Left kidney (tissue), 2 donors: Measurements from ENCODE around the gene CRYBA1. TPM values are rescaled to one million over a fixed set of nuclear protein-coding genes. Genes with fewer than 3 reads are reported as not detected.
"Not testable (repeated sequence)": the region's sequence is repeated elsewhere in the genome, so short reads cannot be mapped to it uniquely, and the experiment has no call there.

Experiments used
- DNase-seq: peaks from one replicate; pipeline ENCODE4 v3.0.0-alpha.2; 2013
- polyA plus RNA-seq: library from polyadenylated mRNA; unstranded; fragments of 120-200 nt; gene quantifications from one replicate; pipeline ENCODE4 v1.2.1, GENCODE V29; 2013; ENCODE audit not compliant: insufficient read length

CRYBA1 gene
- polyA plus RNA-seq, 1 donor: not detected

DNA sequence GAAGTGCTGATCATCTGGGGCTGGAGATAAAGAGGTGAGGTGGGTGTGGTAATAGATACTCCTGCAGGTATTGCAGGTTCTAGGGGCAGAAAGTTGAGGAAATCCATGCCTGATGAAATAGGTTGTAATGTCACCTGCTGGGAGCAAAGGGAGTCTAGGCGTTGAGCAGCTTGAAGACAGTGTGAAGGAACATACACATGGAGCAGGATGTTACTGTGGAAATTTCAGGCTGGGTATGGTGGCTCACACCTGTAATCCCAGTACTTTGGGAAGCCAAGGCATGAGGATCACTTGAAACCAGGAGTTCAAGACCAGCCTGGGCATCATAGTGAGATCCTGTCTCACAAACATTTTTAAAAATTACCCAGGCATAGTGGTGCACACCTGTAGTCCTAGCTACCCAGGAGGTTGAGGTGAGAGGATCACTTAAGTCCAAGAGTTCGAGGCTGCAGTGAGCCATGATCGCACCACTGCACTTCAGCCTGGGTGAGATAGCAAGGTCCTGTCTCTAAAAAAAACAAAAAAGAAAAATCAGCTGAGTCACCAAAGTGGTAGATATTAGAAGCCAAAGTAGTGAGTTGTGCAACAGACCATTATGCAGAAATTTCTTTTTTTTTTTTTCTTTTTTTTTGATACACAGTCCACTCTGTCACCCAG, 9.1 kb upstream of the CRYBA1 start:
- no peak for DNase-seq

DNA sequence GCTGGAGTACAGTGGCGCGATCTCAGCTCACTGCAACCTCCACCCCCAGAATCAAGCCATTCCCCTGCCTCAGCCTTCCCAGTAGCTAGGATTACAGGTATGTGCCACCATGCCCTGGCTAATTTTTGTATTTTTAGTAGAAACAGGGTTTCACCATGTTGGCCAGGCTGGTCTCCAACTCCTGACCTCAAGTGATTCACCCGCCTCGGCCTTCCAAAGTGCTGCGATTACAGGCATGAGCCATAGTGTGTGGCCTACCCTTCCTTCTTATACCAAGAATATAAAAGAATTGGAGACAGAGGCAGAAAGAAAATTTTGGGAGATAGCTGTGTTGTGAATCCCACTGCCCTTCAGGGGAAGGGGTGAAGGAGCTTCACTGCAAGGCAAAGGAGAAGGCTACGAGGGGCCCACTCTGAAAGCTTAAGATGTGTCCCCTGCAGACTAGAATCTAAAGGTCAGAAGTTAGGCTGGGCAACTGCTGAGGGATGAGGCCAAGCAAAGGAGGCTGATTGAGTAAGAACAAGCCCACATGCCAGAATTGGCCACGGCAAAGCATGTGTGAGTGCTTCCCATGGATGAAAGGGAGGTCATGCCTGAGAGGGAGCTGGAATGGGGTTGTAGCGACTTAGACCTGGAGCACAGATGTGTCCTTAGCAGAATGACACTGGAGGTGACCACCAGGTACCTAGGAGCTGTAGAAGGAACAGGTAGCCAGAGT, 8.4 kb upstream of the CRYBA1 start:
- DNase-seq: no peak

DNA sequence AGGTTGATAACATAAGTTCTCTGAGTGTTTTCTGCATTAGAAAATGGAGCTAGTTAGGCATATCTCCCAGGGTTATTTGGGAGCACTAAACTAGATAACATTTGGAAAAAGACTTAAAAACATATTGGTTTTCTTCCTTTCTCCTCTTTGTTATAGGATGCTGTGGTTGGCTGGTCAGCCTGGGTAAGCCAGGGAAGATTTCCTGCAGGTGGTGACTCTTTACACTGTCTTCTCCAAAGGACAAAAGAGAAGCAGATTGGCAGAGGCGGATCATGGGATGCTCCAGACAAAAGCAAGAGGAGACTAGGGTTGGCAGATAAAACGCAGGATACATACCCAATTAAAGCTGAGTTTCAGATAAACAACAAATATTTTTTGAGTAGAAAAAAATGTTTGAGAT, 6.2 kb upstream of the CRYBA1 start:
- DNase-seq: no peak

DNA sequence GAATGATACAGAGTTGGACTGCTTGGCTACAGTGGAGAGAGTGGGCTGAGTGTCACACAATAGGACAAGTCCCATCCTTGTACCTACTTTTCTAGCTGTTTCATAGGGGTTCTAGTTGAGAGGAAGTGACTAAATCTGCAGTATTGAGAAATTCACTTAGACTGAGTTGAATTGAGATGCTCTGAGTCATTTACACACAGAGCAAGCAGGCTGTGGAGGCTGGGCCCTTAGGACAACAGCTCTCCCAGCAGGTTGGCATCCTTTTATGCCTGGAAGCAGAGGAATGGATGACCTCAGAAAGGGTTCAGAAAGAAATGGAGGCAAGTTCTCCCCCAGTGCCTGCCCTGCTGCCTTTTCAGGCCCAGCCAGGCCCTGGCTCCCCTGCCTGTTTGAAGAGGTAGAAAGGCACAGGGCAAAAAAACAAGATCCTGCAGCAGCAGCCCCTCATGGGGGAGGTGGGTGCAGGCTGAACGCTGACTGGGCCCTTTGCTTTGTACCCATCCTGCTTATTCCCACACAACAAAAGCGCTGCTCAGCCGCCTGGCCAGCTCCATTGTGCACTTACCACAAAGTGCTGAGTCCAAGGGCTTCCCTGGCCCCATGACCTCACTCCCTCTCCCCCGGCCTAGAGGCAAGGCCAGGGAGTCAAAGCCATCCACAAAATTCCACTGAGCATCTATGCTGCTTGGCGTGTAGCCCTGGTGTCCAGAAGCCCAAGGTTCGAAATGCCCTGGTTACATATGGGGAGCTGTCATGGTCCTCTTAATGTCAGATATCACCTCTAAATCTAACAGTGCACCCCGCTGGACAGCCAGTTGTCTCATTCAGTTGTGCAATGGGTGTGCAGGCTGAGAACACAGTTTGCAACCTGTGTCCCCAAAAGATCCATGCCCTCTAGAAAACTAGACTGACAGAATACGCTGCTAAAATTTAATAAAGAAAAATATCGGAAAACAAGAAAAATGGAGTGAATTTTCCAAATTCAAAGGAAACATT, 5.4 kb upstream of the CRYBA1 start:
- no peak for DNase-seq

DNA sequence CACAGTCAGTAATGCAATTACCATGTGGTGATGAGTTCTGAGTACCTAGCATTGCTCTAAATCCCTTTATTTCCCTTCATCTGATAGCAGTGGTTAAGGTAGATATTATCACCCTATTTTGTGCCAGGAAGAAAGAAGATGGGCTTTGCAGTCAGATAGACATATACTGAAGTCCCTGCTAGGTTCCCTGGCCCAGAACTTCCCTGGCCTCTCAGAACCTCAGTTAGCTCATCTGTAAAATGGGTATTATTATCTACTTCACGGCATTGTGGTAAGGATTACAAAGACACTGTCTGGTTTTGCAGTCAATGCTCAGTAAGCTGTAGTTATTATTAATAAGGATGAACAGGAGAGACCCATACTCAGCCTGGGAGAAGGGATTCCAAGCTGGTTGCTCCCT, 4.6 kb upstream of the CRYBA1 start:
- no peak for DNase-seq

DNA sequence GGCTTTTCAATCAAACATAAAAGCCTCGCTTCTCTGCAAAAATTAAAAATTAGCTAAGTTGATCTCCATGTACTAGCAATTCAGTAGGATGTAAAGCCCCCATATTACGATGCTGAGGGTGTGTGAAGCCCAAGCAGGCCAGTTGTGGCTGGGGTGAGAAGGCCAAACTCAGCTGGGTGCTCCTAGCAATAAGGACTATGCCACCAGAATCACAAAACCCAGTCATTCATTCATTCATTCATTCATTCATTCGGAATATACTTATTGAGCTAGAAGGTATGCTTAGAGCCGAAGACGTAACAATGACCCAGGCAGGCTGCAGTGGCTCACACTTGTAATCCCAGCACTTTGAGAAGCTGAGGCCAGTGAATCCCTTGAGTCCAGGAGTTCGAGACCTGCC, 3.9 kb upstream of the CRYBA1 start:
- no peak for DNase-seq

DNA sequence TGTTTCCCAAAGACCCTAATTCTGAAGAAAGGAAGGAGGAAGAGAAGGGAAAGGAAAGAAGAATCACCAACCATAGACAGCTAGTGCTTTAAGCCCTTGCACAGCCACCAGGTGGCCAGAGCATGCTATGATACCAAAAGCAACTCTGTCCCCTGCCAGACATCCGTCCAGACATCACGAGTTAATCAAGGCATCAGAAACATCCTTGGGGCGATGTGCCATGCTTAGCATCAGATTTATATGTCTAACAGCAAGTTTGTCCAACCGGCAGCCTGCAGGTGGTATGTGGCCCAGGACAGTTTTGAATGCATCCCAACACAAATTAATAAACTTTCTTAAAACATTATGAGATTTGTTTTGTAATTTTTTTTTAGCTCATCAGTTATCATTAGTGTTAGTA, 2.9 kb upstream of the CRYBA1 start:
- DNase-seq: no peak

DNA sequence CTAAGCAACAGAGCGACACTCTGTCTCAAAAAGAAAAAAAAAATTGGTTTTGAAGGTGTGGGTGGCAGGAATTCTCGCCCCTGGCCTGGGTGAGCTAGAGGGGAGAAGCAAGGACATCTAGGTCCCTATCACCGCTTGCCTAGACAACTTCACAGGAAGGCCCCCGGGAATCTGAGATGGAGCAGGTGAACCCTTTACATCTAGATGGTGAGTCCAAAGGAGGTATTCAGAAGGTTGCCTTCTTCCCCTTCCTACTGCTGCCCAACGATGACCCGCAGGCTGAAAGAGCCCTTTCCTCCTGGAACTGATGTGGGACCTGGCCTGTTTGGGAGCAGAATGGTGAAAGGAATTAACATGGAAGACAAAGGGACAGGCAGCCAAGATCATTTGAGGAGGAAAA, 1.3 kb upstream of the CRYBA1 start:
- DNase-seq: no peak

DNA sequence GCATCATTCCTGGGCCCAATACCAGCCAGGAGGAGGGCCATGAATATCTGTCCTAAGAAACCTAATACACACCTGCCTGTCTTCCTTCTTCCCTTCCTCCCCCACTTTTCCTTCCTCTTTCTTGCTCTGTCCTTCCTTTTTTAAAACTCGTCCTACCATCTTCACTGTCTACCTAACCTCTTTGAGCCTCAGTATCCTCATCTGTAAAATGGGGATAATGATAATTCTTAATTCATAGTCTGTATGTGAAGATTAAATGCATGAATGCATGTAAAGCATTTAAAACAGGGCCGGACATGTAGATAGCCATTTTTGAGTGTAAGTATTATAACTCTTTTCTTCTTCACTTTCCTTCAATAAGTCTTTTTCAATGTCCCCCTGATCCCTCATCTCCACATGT, 560 bp downstream of the CRYBA1 start:
- DNase-seq: no peak

DNA sequence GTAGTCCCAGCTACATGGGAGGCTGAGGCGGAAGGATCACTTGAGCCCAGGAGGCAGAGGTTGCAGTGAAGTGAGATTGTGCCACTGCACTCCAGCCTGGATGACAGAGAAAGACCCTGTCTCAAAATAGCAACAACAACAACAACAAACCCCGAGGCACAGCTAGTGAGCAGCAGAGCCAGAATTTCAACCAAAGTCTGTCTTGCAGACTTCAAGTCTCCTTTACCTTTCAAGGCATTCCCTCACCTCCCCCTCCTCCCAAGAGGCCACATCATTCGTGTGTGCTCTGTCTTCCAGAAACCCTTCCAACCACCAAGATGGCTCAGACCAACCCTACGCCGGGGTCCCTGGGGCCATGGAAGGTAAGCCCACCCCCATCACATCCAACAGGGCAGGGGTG, 2.2 kb downstream of the CRYBA1 start:
- DNase-seq: no peak

DNA sequence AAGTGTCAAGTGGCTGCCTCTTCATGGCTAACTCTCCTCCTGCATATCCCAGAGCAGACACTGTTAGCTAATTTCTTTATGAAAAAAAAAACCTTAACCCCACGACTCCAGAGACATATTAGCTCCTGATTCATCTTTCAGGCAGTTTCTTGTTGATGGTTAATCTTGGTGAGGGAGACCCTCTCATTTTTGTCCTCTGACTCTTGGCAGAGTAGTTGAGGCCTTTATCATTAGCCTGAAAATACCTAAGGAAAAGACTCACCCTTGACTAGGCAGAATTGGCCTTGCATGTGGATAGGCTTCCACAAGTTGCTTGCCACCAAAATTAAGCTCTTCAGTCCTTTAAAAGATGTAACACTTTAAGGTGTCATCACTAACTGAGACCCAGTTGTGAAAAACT, 4.0 kb downstream of the CRYBA1 start:
- no peak for DNase-seq

DNA sequence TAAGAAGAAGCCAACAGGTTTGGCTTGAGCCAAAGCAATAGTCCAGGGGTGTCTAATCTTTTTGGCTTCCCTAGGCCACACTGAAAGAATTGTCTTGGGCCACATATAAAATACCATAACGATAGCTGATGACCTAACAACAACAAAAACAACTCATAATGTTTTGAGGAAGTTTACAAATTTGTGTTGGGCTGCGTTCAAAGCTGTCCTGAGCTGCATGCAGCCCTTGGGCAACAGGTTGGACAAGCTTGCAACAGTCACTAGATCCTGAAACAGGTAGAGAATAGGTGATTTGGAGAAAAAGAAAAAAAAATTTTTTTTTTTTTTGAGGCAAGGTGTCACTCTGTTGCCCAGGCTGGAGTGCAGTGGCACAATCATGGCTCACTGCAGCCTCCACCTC, 4.5 kb downstream of the CRYBA1 start:
- no peak for DNase-seq

DNA sequence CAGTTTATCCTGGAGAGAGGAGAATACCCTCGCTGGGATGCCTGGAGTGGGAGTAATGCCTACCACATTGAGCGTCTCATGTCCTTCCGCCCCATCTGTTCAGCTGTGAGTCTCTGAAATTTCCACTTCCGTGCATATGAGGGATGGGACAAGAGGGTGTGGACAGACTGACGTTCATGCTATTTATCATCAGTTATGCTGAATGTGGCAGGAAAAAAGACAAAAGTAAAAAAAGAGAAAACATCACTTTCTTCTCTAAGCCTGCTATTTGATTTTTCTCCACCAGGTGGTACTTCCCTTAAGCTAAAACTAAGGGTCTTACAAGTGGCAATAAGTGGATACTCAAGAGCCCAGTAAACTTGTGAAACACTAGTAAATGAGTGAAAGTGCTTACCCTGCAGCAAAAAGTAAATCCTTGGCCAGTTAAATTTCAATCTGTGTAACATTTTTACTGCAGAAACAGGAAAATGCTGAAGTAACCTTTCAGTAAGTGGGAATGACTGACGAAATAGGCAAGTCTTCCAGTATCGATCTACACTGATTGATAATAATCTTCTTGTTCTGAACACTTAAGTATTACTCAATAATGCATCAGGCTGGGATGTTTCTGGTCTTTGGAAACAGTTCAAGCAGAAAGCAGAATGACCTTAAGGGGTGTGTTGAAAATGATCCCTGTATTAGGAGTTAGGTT, 5.6 kb downstream of the CRYBA1 start:
- peak; percentile 3 for DNase-seq

DNA sequence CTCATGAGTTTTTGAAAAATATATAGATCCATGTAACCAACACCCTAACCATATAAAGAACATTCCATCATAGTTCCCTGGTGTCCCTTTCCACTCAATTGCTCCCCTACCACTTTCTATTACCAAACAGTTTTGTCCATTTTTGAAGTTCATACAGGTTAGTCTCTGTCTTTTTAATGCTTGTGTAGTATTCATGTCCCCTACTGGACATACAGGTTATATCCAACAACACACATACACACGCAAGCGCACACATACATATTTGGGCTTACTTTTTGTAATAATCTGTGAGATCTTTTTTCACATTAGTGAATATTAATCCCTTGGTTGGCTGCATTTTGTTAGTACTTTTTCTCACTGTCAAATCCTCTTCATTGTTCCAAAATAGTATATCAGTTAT, 6.4 kb downstream of the CRYBA1 start:
- no peak for DNase-seq

DNA sequence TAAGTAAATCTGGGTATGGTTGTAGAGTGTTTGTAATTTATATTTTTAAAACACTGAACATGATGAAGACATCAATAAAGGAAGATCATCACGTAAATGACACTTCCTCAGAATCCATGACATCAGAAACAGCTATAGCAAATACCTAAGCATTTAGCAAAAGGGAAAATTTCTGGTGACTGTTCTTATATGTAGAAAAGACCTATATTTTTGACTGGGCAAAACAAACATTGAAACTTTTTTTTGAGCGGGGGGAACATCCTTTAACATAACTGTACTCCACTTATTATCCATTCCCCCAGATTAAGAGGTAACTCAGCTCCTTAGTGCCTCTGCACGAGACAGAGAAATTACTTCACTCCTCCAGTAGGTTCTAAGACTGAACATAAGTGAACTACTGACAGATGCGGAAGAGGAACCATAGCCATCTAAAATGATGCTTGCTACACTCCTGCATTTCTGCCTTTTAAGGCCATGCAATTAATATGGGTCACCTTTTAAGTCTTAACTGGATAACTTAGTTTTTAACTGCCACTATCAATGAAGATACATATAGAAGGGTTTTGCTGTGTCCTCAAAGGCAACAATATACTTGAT, 9.4 kb downstream of the CRYBA1 start:
- DNase-seq: no peak

DNA sequence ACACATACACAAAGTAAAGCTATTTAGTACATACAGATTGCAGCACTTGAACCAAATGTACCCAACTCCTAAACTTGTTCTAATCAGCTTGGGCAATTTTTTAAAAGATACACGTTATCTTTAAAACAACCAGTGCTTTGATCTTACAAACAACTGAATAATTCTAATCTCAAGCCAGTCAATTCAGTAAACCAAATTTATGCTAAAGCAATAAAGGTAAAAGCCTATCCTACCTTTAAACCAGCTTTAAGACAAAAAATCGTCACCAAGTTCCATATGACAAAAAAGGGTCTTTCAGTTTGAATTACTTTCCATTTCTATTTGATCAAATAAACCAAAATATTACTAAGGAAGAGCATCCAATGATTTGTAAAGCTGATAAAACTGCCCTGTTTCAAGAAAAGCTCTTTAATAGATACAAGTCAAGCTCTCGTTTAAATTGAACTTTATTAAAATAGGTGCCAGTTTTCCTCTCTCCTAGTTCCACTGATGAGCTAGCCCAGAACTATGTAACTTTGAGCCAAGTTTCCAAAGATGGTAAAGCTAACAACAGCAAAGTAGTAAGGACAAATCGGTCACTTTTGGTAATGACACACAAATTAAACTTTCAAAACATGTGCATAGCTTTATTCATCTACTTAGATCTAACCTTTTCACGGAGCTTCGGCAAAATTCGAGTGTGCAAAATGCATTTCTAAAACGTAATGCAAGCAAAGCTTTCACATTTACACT, 10.2 kb downstream of the CRYBA1 start:
- DNase-seq: no peak

DNA sequence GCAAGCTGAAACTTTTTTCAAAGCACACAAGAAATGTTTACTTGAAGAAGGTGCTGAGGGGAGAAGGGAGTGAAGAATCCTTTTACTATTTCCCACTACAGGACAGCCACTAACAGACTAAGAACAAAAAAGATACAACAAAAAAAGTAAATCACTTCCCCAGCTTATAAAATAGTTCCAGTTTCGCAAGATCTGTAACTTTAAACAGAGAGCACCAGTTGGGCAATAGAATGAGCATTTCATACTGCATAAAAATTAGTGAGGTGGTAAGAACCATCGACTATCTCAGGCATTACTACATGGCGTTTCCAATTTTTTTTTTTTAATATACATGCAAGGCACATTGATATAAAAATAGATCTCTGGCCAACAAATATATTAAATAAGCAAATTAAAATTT, 11.1 kb downstream of the CRYBA1 start:
- no peak for DNase-seq

DNA sequence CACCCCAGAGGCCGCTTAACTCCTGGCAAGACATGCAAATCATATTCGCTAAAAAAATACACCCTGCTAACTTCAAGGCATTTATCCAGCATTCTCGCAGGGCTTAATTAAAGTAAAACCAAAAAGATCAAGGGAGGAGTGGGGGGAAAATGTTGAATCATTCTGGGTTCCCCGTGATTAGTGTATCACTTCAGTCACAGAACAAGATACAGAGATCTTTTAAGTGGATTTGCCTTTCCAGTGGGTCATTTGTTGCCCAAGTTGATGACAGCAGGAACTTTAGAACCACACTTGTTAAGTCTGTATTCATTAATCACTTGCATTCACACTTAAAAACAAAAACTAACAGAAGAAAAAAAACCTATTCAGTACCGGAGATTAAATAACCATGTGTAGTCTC, 17.3 kb downstream of the CRYBA1 start:
- DNase-seq: no peak

DNA sequence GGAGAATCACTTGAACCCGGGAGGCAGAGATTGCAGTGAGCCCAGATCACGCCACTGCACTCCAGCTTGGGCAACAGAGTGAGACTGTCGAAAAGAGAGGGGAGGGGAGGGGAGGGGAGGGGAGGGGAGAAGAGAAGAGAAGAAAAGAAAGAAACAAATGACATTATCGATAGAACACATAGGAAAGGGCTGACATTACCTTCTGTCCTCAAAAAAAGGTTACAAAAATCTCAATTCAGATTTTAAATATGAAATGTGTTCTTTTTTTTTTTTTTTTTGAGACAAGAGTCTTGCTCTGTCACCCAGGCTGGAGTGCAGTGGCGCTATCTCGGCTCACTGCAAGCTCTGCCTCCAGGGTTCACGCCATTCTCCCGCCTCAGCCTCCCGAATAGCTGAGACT, 25.3 kb downstream of the CRYBA1 start:
- not testable (repeated sequence) for DNase-seq

DNA sequence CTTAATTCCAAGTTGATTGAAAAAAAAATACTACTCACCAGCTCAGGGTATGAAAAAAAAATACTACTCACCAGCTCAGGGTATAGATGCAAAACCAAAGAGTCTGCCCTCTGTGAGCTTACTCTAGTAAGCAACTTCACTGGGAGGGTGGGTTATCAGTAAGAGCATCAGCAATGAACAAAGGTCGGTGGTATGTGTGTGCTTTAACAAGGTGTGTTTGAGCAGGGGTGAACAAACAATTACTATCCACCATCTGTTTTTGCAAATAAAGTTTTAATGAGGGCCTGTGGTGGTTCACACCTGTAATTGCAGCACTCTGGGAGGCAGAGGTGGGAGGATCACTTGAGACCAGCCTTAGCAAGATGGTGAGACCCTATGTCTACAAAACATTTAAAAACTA, 27.3 kb downstream of the CRYBA1 start:
- no peak for DNase-seq

DNA sequence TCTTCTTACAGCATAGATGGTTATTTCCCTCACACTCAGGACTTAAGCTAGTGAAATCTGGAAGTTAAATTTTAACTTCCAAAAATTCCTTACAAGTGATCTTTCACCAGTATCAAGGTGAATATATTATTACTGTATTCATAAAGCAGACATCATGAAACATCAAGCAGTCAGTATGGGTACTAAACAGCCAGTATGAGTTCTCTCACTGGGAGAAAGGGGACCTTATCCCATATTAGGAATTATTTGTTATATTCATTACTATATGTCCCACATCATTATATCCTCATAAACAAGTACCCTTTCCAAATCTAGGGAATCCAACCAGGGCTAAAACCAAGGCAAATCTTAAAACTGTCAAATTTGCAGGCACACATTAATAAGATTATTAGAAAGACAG, 32.0 kb downstream of the CRYBA1 start:
- no peak for DNase-seq
